ELF-1 (cell line): ENCODE measurements around the gene CYP3A5.
"Not testable (repeated sequence)": the region's sequence is repeated elsewhere in the genome, so short reads cannot be mapped to it uniquely, and the experiment has no call there.

Experiments used
- DNase-seq: peaks from one replicate; pipeline ENCODE4 v3.0.0-alpha.2; 2016; ENCODE audit warnings: low read depth, low spot score

Gene CYP3A5

GRCh38 chr7:99685871-99686608, 6.2 kb upstream of the CYP3A5 start:
- peak; percentile 44 for DNase-seq

GRCh38 chr7:99685129-99685758, 5.4 kb upstream of the CYP3A5 start:
- no peak for DNase-seq

GRCh38 chr7:99679032-99679399, 780 bp downstream of the CYP3A5 start:
- peak; percentile 20 for DNase-seq

- DNase-seq, result no peak
Observed at GRCh38 chr7:99677648-99678045, 2.1 kb downstream of the CYP3A5 start.

GRCh38 chr7:99677013-99677647, 2.7 kb downstream of the CYP3A5 start:
- no peak for DNase-seq

GRCh38 chr7:99674995-99675742, 4.6 kb downstream of the CYP3A5 start:
- DNase-seq, result no peak

GRCh38 chr7:99672573-99672972, 7.2 kb downstream of the CYP3A5 start:
- DNase-seq, result no peak

- no peak for DNase-seq
Observed at GRCh38 chr7:99669782-99670181, 10.0 kb downstream of the CYP3A5 start.

GRCh38 chr7:99668541-99668940, 11.3 kb downstream of the CYP3A5 start:
- DNase-seq, result no peak

- no peak for DNase-seq
Observed at GRCh38 chr7:99667179-99667578, 12.6 kb downstream of the CYP3A5 start.

GRCh38 chr7:99666013-99666395, 13.8 kb downstream of the CYP3A5 start:
- no peak for DNase-seq

- DNase-seq, result no peak
Observed at GRCh38 chr7:99665312-99666012, 14.3 kb downstream of the CYP3A5 start.

- DNase-seq, result not testable (repeated sequence)
Observed at GRCh38 chr7:99657879-99658278, 21.9 kb downstream of the CYP3A5 start.

GRCh38 chr7:99654626-99655025, 25.2 kb downstream of the CYP3A5 start:
- not testable (repeated sequence) for DNase-seq

- DNase-seq, result peak; percentile 47
Observed at GRCh38 chr7:99653754-99654153, 26.0 kb downstream of the CYP3A5 start.

GRCh38 chr7:99653269-99653668, 26.5 kb downstream of the CYP3A5 start:
- not testable (repeated sequence) for DNase-seq

GRCh38 chr7:99652671-99653070, 27.1 kb downstream of the CYP3A5 start:
- no peak for DNase-seq

- DNase-seq, result no peak
Observed at GRCh38 chr7:99651290-99651689, 28.5 kb downstream of the CYP3A5 start.

- DNase-seq, result no peak
Observed at GRCh38 chr7:99648843-99649242, 31.0 kb downstream of the CYP3A5 start.

- DNase-seq, result no peak
Observed at GRCh38 chr7:99645590-99645989, 34.2 kb downstream of the CYP3A5 start.

- DNase-seq, result no peak
Observed at GRCh38 chr7:99644431-99644830, 35.4 kb downstream of the CYP3A5 start.

- DNase-seq, result no peak
Observed at GRCh38 chr7:99643464-99643863, 36.3 kb downstream of the CYP3A5 start.
